ENCODE measurements around the gene CERKL.

The CERKL gene

GRCh38 chr2:181574321-181574720 lies 82.6 kb downstream of the CERKL start:
- no peak for DNase-seq (ENCODE audit: low read depth)

GRCh38 chr2:181573140-181573736 lies 83.7 kb downstream of the CERKL start:
- no peak for DNase-seq (ENCODE audit: low read depth)

DNA sequence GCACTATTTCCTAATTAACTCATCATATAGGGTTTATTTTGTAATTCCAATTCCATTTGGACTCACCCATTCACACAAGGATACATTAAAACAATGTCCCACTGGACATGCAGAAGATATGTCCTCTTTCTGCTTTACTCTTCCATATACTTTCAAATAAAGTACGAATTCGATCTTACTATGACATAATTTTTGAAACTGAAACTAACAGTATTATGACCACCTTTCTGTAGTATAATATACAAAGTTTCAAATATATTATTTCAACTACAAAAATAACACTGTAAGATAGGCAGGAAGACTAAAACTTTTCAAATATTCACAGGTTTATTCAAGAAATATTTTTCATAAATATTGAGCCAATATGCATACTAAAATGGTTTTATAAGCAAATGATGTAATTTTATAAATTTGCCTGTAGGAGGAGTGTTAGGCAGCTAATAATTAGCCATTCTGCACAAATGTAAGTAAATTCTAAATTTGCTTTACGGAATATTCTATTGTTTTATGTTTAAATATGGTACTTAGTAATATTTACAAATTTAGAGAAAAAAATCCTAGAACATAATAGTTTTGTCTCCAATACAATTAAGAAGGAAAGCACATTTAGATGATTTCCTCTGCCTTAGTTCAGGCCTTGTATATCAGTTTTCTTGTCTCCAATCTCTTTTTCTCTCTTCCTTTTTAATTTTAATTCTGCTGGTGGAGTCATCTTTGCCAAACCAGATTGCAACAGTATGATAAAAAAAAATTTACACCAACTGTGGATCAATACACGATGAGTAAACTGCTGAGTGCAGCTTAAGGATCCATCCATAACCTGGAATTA lies 85.9 kb downstream of the CERKL start:
- DNase-seq (ENCODE audit: low read depth): no peak

DNA sequence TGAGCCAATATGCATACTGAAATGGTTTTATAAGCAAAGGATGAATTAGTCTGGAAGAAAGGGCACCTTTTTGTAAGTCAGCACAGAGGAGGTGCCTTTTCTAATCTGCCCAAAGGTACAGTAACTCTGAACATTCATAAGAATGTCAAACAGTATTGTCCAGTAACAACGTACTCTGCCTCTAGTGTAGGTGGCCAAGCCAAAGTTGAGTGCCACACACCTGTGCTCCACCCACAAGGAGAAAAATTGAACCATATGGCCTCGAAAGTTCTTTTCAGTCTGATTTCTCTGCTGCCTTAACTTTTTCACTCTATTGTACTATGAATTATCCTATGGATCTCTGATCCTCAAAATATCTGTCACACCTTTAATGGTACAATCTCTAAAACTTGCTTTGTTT lies 86.8 kb downstream of the CERKL start:
- no peak for DNase-seq (ENCODE audit: low read depth)

DNA sequence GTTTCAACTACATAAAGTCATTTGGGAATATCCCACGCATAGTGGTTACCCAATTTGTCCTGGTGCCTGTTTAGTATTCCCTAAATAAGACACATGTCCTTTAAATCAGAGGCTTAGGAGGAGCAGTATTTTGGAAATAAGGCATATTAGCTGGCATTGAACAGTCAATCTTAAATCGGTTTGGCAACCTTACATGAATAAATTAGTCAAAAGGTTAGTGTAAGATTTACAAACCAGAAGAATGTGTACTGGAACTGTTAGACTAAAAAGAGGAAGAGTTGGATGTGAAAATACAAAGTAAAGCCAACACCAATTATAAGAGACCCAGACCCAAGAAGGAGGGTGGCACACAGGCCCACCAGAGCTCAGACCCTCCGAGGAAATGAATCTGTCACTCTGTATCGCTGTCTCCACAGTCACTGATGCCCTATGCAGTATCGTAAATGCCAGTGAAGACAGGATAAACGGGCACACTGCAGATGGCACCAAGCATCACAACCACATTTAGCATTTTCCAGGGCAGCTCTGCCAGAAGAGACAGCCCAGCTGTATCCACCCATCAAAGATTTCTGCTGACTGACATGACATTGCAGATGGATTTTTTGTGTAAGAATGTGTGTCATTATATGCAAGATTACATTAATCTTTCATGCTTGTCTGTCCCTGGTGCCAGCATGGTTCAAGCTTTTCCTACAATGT lies 90.4 kb downstream of the CERKL start:
- DNase-seq (ENCODE audit: low read depth): no peak

GRCh38 chr2:181563101-181563692 lies 93.7 kb downstream of the CERKL start:
- no peak for DNase-seq (ENCODE audit: low read depth)

- DNase-seq (ENCODE audit: low read depth): no peak
These were observed 98.5 kb downstream of the CERKL start for GRCh38 chr2:181558371-181558770.

DNA sequence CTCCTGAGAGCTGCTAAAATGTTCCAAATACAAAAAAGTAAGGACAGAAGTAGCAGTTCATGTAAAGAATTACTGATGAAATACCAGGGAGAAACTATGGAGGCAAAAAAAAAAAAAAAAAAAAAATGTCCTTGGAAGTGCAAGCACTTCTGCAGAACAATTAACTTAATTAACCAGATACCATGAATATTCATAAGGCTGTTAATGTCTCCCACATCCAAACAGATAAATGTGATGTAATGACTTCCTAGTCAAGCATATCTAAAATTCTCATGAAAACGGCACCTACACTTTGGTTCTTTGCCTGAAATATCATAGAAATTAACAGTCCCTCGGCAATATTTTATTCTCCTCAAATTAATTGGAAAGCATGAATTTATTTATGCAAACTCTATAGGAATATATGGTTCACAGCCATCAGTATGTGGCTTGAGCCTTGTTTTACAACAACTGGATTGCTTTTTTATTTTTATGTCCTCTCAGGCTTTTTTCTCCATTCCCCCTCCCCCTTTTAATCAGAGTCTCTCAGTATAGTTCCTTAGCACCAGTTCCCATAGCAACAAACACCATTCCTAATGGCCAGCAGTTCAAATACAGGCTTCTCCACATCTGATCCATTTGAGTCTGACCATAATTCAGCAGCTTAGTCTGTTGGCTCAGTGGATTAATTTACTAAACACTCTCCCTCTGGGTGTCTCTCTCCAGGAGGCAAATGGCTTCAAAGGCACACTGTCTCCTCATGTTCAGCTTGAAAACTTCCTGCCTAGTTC lies 102.7 kb downstream of the CERKL start:
- DNase-seq (ENCODE audit: low read depth): no peak

GRCh38 chr2:181553244-181553643 lies 103.7 kb downstream of the CERKL start:
- DNase-seq (ENCODE audit: low read depth): no peak

- DNase-seq (ENCODE audit: low read depth): no peak
These were observed 104.1 kb downstream of the CERKL start for GRCh38 chr2:181552808-181553207.

GRCh38 chr2:181546086-181546485 lies 110.8 kb downstream of the CERKL start:
- no peak for DNase-seq (ENCODE audit: low read depth)

- DNase-seq (ENCODE audit: low read depth): no peak
These were observed 114.7 kb downstream of the CERKL start for GRCh38 chr2:181542170-181542569.

DNA sequence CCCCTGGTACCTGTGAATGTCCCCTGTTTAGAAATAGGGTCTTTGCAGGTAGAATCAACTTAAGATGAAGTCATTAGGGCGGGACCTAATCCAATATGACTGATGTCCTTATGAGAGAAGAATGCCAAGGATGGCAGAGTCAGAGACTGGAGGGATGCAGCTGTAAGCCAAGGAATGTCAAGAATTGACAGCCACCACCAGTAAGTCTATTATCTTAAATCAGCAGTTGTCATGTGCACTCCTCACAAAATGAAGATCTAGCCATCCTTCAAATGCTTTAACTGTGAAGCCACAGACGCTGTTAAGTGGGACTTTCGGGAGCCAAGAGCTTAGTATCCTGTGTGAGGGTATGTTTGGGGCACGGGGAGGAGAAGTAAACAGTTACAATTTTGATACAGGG lies 116.5 kb downstream of the CERKL start:
- no peak for DNase-seq (ENCODE audit: low read depth)

- DNase-seq (ENCODE audit: low read depth): no peak
These were observed 120.2 kb downstream of the CERKL start for GRCh38 chr2:181536730-181537129.

GRCh38 chr2:181528441-181528840 lies 128.5 kb downstream of the CERKL start:
- no peak for DNase-seq (ENCODE audit: low read depth)

- no peak for DNase-seq (ENCODE audit: low read depth)
These were observed 129.8 kb downstream of the CERKL start for GRCh38 chr2:181527058-181527457.

DNA sequence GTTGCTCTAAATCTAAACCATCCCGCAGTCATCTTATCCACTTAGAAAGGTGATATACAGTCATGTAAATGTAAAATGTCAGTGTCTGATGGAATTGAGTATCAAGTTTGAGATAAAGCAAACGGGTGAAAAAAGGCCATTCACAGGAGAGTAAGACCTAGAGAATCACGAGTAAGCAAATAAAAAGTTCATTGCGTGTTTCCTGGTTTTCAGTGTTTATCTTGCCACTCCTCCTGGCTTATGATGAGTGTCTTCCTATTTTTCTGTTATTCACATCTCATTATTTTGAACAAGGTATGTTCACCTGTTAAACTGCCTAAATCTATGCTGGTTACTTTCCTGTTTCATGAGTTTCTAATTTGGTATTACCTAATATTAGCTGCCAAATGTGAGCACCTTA lies 130.9 kb downstream of the CERKL start:
- no peak for DNase-seq (ENCODE audit: low read depth)

GRCh38 chr2:181523756-181524155 lies 133.1 kb downstream of the CERKL start:
- DNase-seq (ENCODE audit: low read depth): no peak

GRCh38 chr2:181520253-181520652 lies 136.7 kb downstream of the CERKL start:
- no peak for DNase-seq (ENCODE audit: low read depth)

DNA sequence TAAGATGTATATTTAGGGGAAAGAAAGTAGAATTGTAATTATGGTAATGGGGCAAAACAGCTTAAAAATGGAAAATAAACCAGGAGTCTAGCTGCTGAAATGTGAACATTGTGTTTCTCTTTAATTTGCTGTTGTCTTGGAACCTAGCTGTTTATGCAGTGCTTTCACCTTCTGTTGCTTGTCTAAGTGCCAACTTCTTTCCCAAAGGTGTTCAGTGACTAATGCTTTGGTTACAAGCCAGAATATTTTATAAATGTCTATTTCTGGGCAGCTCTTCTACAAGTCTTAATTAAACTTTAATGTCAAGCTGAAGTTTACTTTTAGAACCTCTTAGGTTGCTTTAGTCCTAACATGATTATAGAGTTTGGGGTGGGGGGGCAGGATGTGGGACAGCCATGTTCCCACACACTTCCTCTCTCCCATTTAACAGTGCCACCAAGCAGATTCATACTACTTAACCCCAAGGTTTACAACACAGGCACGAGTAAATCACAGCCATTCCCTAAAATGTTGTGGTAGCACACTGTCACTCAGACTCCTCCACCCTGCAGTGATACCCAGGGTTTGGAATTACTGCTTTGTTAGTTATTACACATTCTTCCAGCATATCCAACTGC lies 139.1 kb downstream of the CERKL start:
- no peak for DNase-seq (ENCODE audit: low read depth)

DNA sequence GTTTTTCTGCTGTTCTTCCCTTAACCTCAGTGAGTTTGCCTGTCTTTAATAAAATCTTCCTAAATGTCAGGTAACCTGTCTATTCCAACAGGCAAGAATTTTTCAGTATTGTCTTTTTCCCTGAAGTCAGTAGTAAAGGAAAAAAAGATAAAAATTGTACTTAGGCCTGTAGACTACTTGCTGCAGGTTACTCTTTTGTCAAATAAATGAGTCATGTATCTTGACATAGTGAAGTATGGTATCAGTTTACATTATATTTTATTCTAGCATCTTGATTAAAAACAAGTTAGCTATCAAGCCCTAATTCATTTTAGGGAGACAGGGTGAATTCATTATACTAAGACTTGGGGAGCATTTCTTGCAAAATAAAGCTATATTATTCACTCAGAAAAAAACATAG lies 139.9 kb downstream of the CERKL start:
- DNase-seq (ENCODE audit: low read depth): no peak

- DNase-seq (ENCODE audit: low read depth): no peak
These were observed 141.2 kb downstream of the CERKL start for GRCh38 chr2:181515719-181516118.

All from activated T-helper 9 cell treated with anti-CD3 and anti-CD28 coated beads, Interleukin-2, amount 50 U/mL, for 16 hours (primary cell).